Measurements from ENCODE around the gene CAMK1D. TPM values are rescaled to one million over a fixed set of nuclear protein-coding genes. Genes with fewer than 3 reads are reported as not detected.
A peak's percentile ranks its signal among the peaks of the same experiment; 100 is the strongest.

The CAMK1D gene
- total RNA-seq, 1 donor from 2014 or later: 2.3 TPM

- no peak for TF ChIP-seq CTCF (IDR thresholded peaks at IDR 0.05; ENCODE audit: insufficient read depth, low read length, poor library complexity, severe bottlenecking)
- DNase-seq (ENCODE audit: low read depth): peak; percentile 14
- no peaks in the 10 kb centered on the region for H3K36me3 ChIP-seq (ENCODE audit: control insufficient read depth, insufficient read depth, low read length)
Observed at GRCh38 chr10:12394241-12395033, 45.1 kb downstream of the CAMK1D start.

GRCh38 chr10:12396093-12396492 lies 46.7 kb downstream of the CAMK1D start:
- H3K4me3 ChIP-seq (ENCODE audit: low read depth, low read length): no peak overlapping the region
- no peaks in the 10 kb centered on the region for H3K36me3 ChIP-seq (ENCODE audit: control insufficient read depth, insufficient read depth, low read length)
- H3K27me3 ChIP-seq (ENCODE audit: control insufficient read depth, insufficient read depth, low read length): no peaks in the 10 kb centered on the region
- DNase-seq (ENCODE audit: low read depth): no peak
- TF ChIP-seq CTCF (IDR thresholded peaks at IDR 0.05; ENCODE audit: insufficient read depth, low read length, poor library complexity, severe bottlenecking): no peak

More at GRCh38 chr10:12394241-12395033, 45.1 kb downstream of the CAMK1D start:
- H3K4me3 ChIP-seq (ENCODE audit: low read depth, low read length): no peak overlapping the region
- no peaks in the 10 kb centered on the region for H3K27me3 ChIP-seq (ENCODE audit: control insufficient read depth, insufficient read depth, low read length)

GRCh38 chr10:12396567-12396966 lies 47.2 kb downstream of the CAMK1D start:
- Histone ChIP-seq H3K27me3 (ENCODE audit: control insufficient read depth, insufficient read depth, low read length) (no peaks in the 10 kb centered on the region), H3K4me3 (ENCODE audit: low read depth, low read length) (no peak overlapping the region), H3K36me3 (ENCODE audit: control insufficient read depth, insufficient read depth, low read length) (no peaks in the 10 kb centered on the region)
- no peak for DNase-seq (ENCODE audit: low read depth)
- TF ChIP-seq CTCF (IDR thresholded peaks at IDR 0.05; ENCODE audit: insufficient read depth, low read length, poor library complexity, severe bottlenecking): no peak

GRCh38 chr10:12397147-12397896 lies 48.0 kb downstream of the CAMK1D start:
- TF ChIP-seq CTCF (IDR thresholded peaks at IDR 0.05; ENCODE audit: insufficient read depth, low read length, poor library complexity, severe bottlenecking): no peak
- Histone ChIP-seq H3K36me3 (ENCODE audit: control insufficient read depth, insufficient read depth, low read length) (no peaks in the 10 kb centered on the region), H3K4me3 (ENCODE audit: low read depth, low read length) (no peak overlapping the region), H3K27me3 (ENCODE audit: control insufficient read depth, insufficient read depth, low read length) (no peaks in the 10 kb centered on the region)
- DNase-seq (ENCODE audit: low read depth): no peak

GRCh38 chr10:12397941-12398340 lies 48.6 kb downstream of the CAMK1D start:
- TF ChIP-seq CTCF (IDR thresholded peaks at IDR 0.05; ENCODE audit: insufficient read depth, low read length, poor library complexity, severe bottlenecking): no peak
- no peaks in the 10 kb centered on the region for H3K36me3 ChIP-seq (ENCODE audit: control insufficient read depth, insufficient read depth, low read length)
- no peak overlapping the region for H3K4me3 ChIP-seq (ENCODE audit: low read depth, low read length)
- DNase-seq (ENCODE audit: low read depth): no peak
- H3K27me3 ChIP-seq (ENCODE audit: control insufficient read depth, insufficient read depth, low read length): no peaks in the 10 kb centered on the region

Data from kidney epithelial cell (primary cell).